Naive thymus-derived CD8-positive, alpha-beta T cell (primary cell): ENCODE results near the gene PRRT3. TPM values are rescaled to one million over a fixed set of nuclear protein-coding genes. Genes with fewer than 3 reads are reported as not detected.
"Not testable (repeated sequence)": the region's sequence is repeated elsewhere in the genome, so short reads cannot be mapped to it uniquely, and the experiment has no call there.

ENCODE experiments used
- ATAC-seq, 2 donors: fragments of 150-1000 bp; cut with Tn5 transposase in 1 of 2; sonication (Bioruptor Pico), chemical (Tn5 transposase) in 1 of 2; 1 replicate in 1 of 2; 2 replicates in 1 of 2; pipeline ENCODE4 v1.10.0; 2021; ENCODE audit warnings: mild to moderate bottlenecking in 2 of 2, moderate library complexity in 2 of 2
- POLR2A ChIA-PET: fragments of 350-600 bp; sonication (Branson Sonifier 250); formaldehyde crosslinking; loops from one replicate; lab custom pipeline; 2021; ENCODE audit warnings: antibody characterized with exemption; lab: Charles Lee
- DNase-seq, 10 donors: peaks; one replicate each; pipeline versions ENCODE4 v3.0.0 to v3.0.0-alpha.2; 2020 to 2022
- H3K27ac Mint-ChIP-seq, 10 donors: one replicate each; pipeline ENCODE4 v1.8.0; 2020 to 2022; ENCODE audit warnings: mild to moderate bottlenecking in 10 of 10, mixed read lengths in 10 of 10, moderate library complexity in 4 of 10, inconsistent platforms in 1 of 10
- H3K27me3 Mint-ChIP-seq, 5 donors: one replicate each; pipeline ENCODE4 v1.8.0; 2021 to 2022; ENCODE audit warnings: mixed read lengths in 5 of 5
- H3K36me3 Mint-ChIP-seq, 3 donors: one replicate each; pipeline ENCODE4 v1.8.0; 2020 to 2022; ENCODE audit warnings: mixed read lengths in 3 of 3, mild to moderate bottlenecking in 2 of 3, inconsistent platforms in 1 of 3
- H3K4me1 Mint-ChIP-seq, 4 donors: one replicate each; pipeline ENCODE4 v1.8.0; 2021 to 2022; ENCODE audit warnings: mixed read lengths in 4 of 4
- H3K4me3 Mint-ChIP-seq, 10 donors: one replicate each; pipeline ENCODE4 v1.8.0; 2020 to 2022; ENCODE audit warnings: mild to moderate bottlenecking in 10 of 10, mixed read lengths in 10 of 10, moderate library complexity in 6 of 10, inconsistent platforms in 1 of 10
- H3K9me3 Mint-ChIP-seq, 9 donors: one replicate each; pipeline ENCODE4 v1.8.0; 2020 to 2022; ENCODE audit warnings: mixed read lengths in 9 of 9, mild to moderate bottlenecking in 3 of 9, inconsistent platforms in 1 of 9, moderate library complexity in 1 of 9
- polyA plus RNA-seq, 3 donors: library from polyadenylated mRNA; unstranded; fragments of 300-500 nt; fragmentation: Illumina TruSeq; gene quantifications; one replicate each; pipeline ENCODE4 v1.2.3, GENCODE V29; 2021
- total RNA-seq, 8 experiments: library from RNA in 2 of 8; stranded (reverse) in 2 of 8; gene quantifications; one replicate each; pipeline ENCODE4 v1.2.3 and lab custom pipeline; 2021 to 2026

Gene PRRT3
- total and polyA plus RNA-seq, 5 experiments from 2014 or later, result 2.2 to 6.3 (median 4.4) TPM

- peak in 1 of 10 donors; percentile 20 for DNase-seq
- peak; percentile 76 to 77 for ATAC-seq
- POLR2A ChIA-PET, result interaction anchor here (0.5 to 3.9 kb wide), 5 partner anchors 12 to 379 kb away, joined by 3 to 23 read pairs (median 3); partner anchors contain the start of gene JAGN1
- peaks cover 14 to 35% (median 32%) of the 10 kb centered on the region in 4 donors for H3K4me1 Mint-ChIP-seq
- peaks cover 0 to 1% (median 0%) of the 10 kb centered on the region in 5 donors for H3K27me3 Mint-ChIP-seq
- no peaks in the 10 kb centered on the region for H3K9me3 Mint-ChIP-seq
- peak within 1 kb of the TSS; percentile 2 to 74 (median 55) for H3K4me3 Mint-ChIP-seq
- no peaks in the 10 kb centered on the region for H3K36me3 Mint-ChIP-seq
- H3K27ac Mint-ChIP-seq, result peak within 1 kb of the TSS; percentile 13 to 88 (median 67)
Observed at GRCh38 chr3:9902372-9903237, 49.6 kb downstream of the PRRT3 start, which contains the start of gene IL17RE. Gene IL17RE, plus strand, starts transcription at chr3:9902848. Its CDS starts 85 bp downstream, at chr3:9902933.

- POLR2A ChIA-PET, result interaction anchor here (0.5 to 3.9 kb wide), 5 partner anchors 11 to 169 kb away, joined by 3 to 23 read pairs (median 4); partner anchors contain the start of gene JAGN1
- ATAC-seq (peak; percentile 51 to 62), DNase-seq (no peak)
- H3K4me1 Mint-ChIP-seq, result peaks cover 14 to 41% (median 33%) of the 10 kb centered on the region in 4 donors
- no peaks in the 10 kb centered on the region for H3K9me3 Mint-ChIP-seq
- peaks cover 0 to 1% (median 0%) of the 10 kb centered on the region in 5 donors for H3K27me3 Mint-ChIP-seq
- H3K27ac Mint-ChIP-seq, result peak overlapping the region in 7 of 10 donors; percentile 13 to 86 (median 63)
- H3K4me3 Mint-ChIP-seq, result peak overlapping the region in 7 of 10 donors; percentile 44 to 74 (median 62)
- no peaks in the 10 kb centered on the region for H3K36me3 Mint-ChIP-seq
Observed at GRCh38 chr3:9901967-9902366, 50.2 kb downstream of the PRRT3 start.

- POLR2A ChIA-PET, result interaction anchor here (0.7 to 3.9 kb wide), 3 partner anchors 10 to 115 kb away, joined by 3 to 23 read pairs (median 6); partner anchors contain the start of gene JAGN1
- peak overlapping the region in 1 of 10 donors; percentile 52 for H3K4me3 Mint-ChIP-seq
- peaks cover 14 to 50% (median 40%) of the 10 kb centered on the region in 4 donors for H3K4me1 Mint-ChIP-seq
Observed at GRCh38 chr3:9900965-9901415, 51.2 kb downstream of the PRRT3 start.

GRCh38 chr3:9899289-9899791, 52.9 kb downstream of the PRRT3 start:
- Mint-ChIP-seq H3K27me3 (no peaks in the 10 kb centered on the region), H3K36me3 (peaks cover 0 to 7% (median 0%) of the 10 kb centered on the region in 3 donors), H3K27ac (peak overlapping the region in 5 of 10 donors; percentile 36 to 91 (median 65)), H3K4me1 (peaks cover 19 to 60% (median 51%) of the 10 kb centered on the region in 4 donors), H3K9me3 (peaks cover 0 to 2% (median 0%) of the 10 kb centered on the region in 9 donors), H3K4me3 (no peak overlapping the region)
- no peak for ATAC-seq
- DNase-seq, result no peak
- POLR2A ChIA-PET, result no interaction called here

More at GRCh38 chr3:9900965-9901415, 51.2 kb downstream of the PRRT3 start:
- H3K36me3 Mint-ChIP-seq, H3K9me3 Mint-ChIP-seq, H3K27me3 Mint-ChIP-seq, DNase-seq, ATAC-seq: not testable (repeated sequence)
- H3K27ac Mint-ChIP-seq, result peak overlapping the region in 1 of 10 donors; percentile 61

- Mint-ChIP-seq H3K27ac (peak overlapping the region; percentile 63 to 91 (median 74)), H3K4me1 (peaks cover 22 to 65% (median 57%) of the 10 kb centered on the region in 4 donors), H3K36me3 (peaks cover 2 to 13% (median 6%) of the 10 kb centered on the region in 3 donors), H3K9me3 (peaks cover 0 to 2% (median 0%) of the 10 kb centered on the region in 9 donors), H3K27me3 (no peaks in the 10 kb centered on the region), H3K4me3 (no peak overlapping the region)
- POLR2A ChIA-PET, result no interaction called here
- ATAC-seq, result no peak
- no peak for DNase-seq
Observed at GRCh38 chr3:9898467-9899241, 53.6 kb downstream of the PRRT3 start.

- H3K4me3 Mint-ChIP-seq, result no peak overlapping the region
- ATAC-seq (no peak), DNase-seq (no peak)
- H3K27ac Mint-ChIP-seq, result peak overlapping the region; percentile 31 to 91 (median 78)
- peaks cover 5 to 23% (median 6%) of the 10 kb centered on the region in 3 donors for H3K36me3 Mint-ChIP-seq
- H3K9me3 Mint-ChIP-seq, result peaks cover 0 to 2% (median 0%) of the 10 kb centered on the region in 9 donors
- peaks cover 24 to 64% (median 57%) of the 10 kb centered on the region in 4 donors for H3K4me1 Mint-ChIP-seq
- H3K27me3 Mint-ChIP-seq, result no peaks in the 10 kb centered on the region
- POLR2A ChIA-PET, result interaction anchor here (1.3 kb wide), 1 partner anchor 36 kb away, joined by 4 read pairs; the partner anchor contains the start of gene CRELD1
Observed at GRCh38 chr3:9897408-9898372, 54.5 kb downstream of the PRRT3 start.

- ATAC-seq, H3K27me3 Mint-ChIP-seq, DNase-seq, H3K9me3 Mint-ChIP-seq, H3K4me3 Mint-ChIP-seq: not testable (repeated sequence)
- Mint-ChIP-seq H3K4me1 (peaks cover 22 to 61% (median 56%) of the 10 kb centered on the region in 4 donors), H3K27ac (peak overlapping the region in 9 of 10 donors; percentile 41 to 84 (median 64)), H3K36me3 (peaks cover 5 to 30% (median 6%) of the 10 kb centered on the region in 3 donors)
- POLR2A ChIA-PET, result interaction anchor here (1.3 kb wide), 1 partner anchor 37 kb away, joined by 4 read pairs; the partner anchor contains the start of gene CRELD1
Observed at GRCh38 chr3:9896755-9897407, 55.3 kb downstream of the PRRT3 start.

GRCh38 chr3:9895715-9896114, 56.5 kb downstream of the PRRT3 start:
- ATAC-seq, H3K27me3 Mint-ChIP-seq, H3K4me3 Mint-ChIP-seq, H3K9me3 Mint-ChIP-seq, DNase-seq: not testable (repeated sequence)
- Mint-ChIP-seq H3K36me3 (peaks cover 5 to 30% (median 6%) of the 10 kb centered on the region in 3 donors), H3K4me1 (peaks cover 27 to 64% (median 58%) of the 10 kb centered on the region in 4 donors), H3K27ac (peak overlapping the region in 7 of 10 donors; percentile 9 to 79 (median 61))
- POLR2A ChIA-PET, result interaction anchor here (3.9 kb wide), 1 partner anchor 38 kb away, joined by 17 read pairs; the partner anchor contains the start of gene CRELD1
